GM18907 (cell line): ENCODE data around the gene CHST12.
A peak's percentile ranks its signal among the peaks of the same experiment; 100 is the strongest.

Source experiments
- ATAC-seq: cut with Tn5 transposase; IDR thresholded peaks from one replicate; pipeline ENCODE4 v1.9.1; 2021; ENCODE audit warnings: mild to moderate bottlenecking, moderate library complexity; ENCODE audit not compliant: unreplicated experiment

The CHST12 gene

GRCh38 chr7:2477447-2478398, 74.3 kb downstream of the CHST12 start:
- ATAC-seq = peak; percentile 67

- ATAC-seq = no peak
Measured at GRCh38 chr7:2478399-2478785, 75.0 kb downstream of the CHST12 start.

GRCh38 chr7:2478800-2479199, 75.4 kb downstream of the CHST12 start:
- no peak for ATAC-seq

- ATAC-seq = no peak
Measured at GRCh38 chr7:2479276-2480069, 76.1 kb downstream of the CHST12 start.

- no peak for ATAC-seq
Measured at GRCh38 chr7:2480070-2480408, 76.6 kb downstream of the CHST12 start.

- ATAC-seq = no peak
Measured at GRCh38 chr7:2481195-2481594, 77.8 kb downstream of the CHST12 start.

GRCh38 chr7:2482725-2483451, 79.5 kb downstream of the CHST12 start:
- ATAC-seq = no peak

GRCh38 chr7:2483494-2483893, 80.1 kb downstream of the CHST12 start:
- no peak for ATAC-seq

GRCh38 chr7:2484868-2485267, 81.5 kb downstream of the CHST12 start:
- ATAC-seq = no peak

- ATAC-seq = no peak
Measured at GRCh38 chr7:2487586-2488271, 84.3 kb downstream of the CHST12 start.

GRCh38 chr7:2488272-2488645, 84.8 kb downstream of the CHST12 start:
- ATAC-seq = no peak

GRCh38 chr7:2488681-2489080, 85.3 kb downstream of the CHST12 start:
- ATAC-seq = no peak

GRCh38 chr7:2490181-2490651, 86.8 kb downstream of the CHST12 start:
- no peak for ATAC-seq

GRCh38 chr7:2492038-2492437, 88.6 kb downstream of the CHST12 start:
- ATAC-seq = no peak

- no peak for ATAC-seq
Measured at GRCh38 chr7:2493205-2494164, 90.1 kb downstream of the CHST12 start.

GRCh38 chr7:2494191-2495130, 91.0 kb downstream of the CHST12 start:
- no peak for ATAC-seq

- no peak for ATAC-seq
Measured at GRCh38 chr7:2495418-2496299, 92.2 kb downstream of the CHST12 start.
